Natural killer cell treated with Interleukin-12 subunit alpha and Interleukin-12 subunit beta and Interleukin-15 and Interleukin-18, amount 100 ng/mL, for 72 hours (primary cell): ENCODE results near the gene HCRTR1. TPM values are rescaled to one million over a fixed set of nuclear protein-coding genes. Genes with fewer than 3 reads are reported as not detected.

Experiments
- ATAC-seq, 2 donors: fragments of 150-1000 bp; cut with Tn5 transposase in 1 of 2; sonication (Bioruptor Pico), chemical (Tn5 transposase) in 1 of 2; 2 replicates each; pipeline ENCODE4 v1.10.0; 2021
- DNase-seq: peaks from one replicate; pipeline ENCODE4 v3.0.0; 2022; ENCODE audit warnings: low spot score
- H3K27ac Mint-ChIP-seq, 2 donors: 1 replicate in 1 of 2; 2 replicates in 1 of 2; pipeline ENCODE4 v1.8.0; 2022; ENCODE audit warnings: mixed read lengths in 2 of 2, mild to moderate bottlenecking in 1 of 2, moderate library complexity in 1 of 2
- H3K27me3 Mint-ChIP-seq, 2 donors: 1 replicate in 1 of 2; 2 replicates in 1 of 2; pipeline ENCODE4 v1.8.0; 2022; ENCODE audit warnings: mixed read lengths in 2 of 2
- H3K36me3 Mint-ChIP-seq: one replicate; pipeline ENCODE4 v1.8.0; 2022; ENCODE audit warnings: mixed read lengths
- H3K4me1 Mint-ChIP-seq, 2 donors: 1 replicate in 1 of 2; 2 replicates in 1 of 2; pipeline ENCODE4 v1.8.0; 2022; ENCODE audit warnings: low read depth in 2 of 2, mixed read lengths in 2 of 2, mild to moderate bottlenecking in 1 of 2
- H3K4me3 Mint-ChIP-seq: one replicate; pipeline ENCODE4 v1.8.0; 2022; ENCODE audit warnings: mixed read lengths
- H3K9me3 Mint-ChIP-seq: 2 replicates; pipeline ENCODE4 v1.8.0; 2022; ENCODE audit warnings: mixed read lengths
- total RNA-seq, 2 donors: library from RNA; stranded (reverse); gene quantifications; one replicate each; pipeline ENCODE4 v1.2.3, GENCODE V29; 2022

HCRTR1 gene
- total RNA-seq, 2 donors from 2014 or later, result not detected

DNA sequence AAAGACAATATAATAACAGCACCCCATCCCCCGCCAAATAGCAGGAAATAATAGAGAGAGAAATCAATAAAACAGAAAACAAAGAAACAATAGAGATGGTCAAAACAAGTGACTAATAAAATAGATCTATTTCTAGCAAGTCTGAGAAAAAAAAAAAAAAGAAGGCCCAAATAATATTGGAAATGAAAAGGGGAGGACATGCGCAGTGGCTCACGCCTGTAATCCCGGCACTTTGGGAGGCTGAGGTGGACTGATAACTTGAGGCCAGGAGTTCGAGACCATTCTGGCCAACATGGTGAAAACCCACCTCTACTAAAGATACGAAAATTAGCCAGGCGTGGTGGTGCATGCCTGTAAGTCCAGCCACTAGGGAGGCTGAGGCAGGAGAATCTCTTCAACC, 18.5 kb upstream of the HCRTR1 start:
- DNase-seq, result no peak
- H3K9me3 Mint-ChIP-seq, result no peaks in the 10 kb centered on the region
- no peaks in the 10 kb centered on the region for H3K4me1 Mint-ChIP-seq

DNA sequence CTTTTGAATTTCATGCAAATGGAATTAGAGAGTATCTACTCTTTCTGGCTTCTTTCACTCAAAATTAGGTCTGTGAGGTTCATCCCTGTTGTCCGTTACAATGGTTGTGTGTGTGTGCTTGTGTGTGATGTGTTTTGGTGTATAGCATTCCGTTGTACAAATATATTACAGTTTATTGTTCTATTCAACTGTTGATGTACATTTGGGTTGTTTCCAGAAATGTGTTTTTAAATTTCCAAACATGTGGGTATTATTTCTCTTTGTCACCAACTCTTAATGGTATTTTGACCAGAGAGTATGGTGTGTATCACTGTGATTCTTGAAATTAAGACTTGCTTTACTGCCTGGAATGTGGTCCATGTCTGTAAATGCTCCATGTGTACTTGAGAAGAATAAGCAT, 16.8 kb upstream of the HCRTR1 start:
- no peak for DNase-seq
- no peaks in the 10 kb centered on the region for H3K36me3 Mint-ChIP-seq
- ATAC-seq, result no peak
- H3K9me3 Mint-ChIP-seq, result no peaks in the 10 kb centered on the region
- H3K27me3 Mint-ChIP-seq, result peaks cover 5 to 18% of the 10 kb centered on the region in 2 donors
- no peak overlapping the region for H3K4me3 Mint-ChIP-seq
- no peaks in the 10 kb centered on the region for H3K4me1 Mint-ChIP-seq
- H3K27ac Mint-ChIP-seq, result no peak overlapping the region

More for the DNA sequence above, 18.5 kb upstream of the HCRTR1 start:
- Mint-ChIP-seq H3K36me3 (no peaks in the 10 kb centered on the region), H3K27ac (no peak overlapping the region), H3K4me3 (no peak overlapping the region), H3K27me3 (peaks cover 8 to 15% of the 10 kb centered on the region in 2 donors)
- no peak for ATAC-seq

DNA sequence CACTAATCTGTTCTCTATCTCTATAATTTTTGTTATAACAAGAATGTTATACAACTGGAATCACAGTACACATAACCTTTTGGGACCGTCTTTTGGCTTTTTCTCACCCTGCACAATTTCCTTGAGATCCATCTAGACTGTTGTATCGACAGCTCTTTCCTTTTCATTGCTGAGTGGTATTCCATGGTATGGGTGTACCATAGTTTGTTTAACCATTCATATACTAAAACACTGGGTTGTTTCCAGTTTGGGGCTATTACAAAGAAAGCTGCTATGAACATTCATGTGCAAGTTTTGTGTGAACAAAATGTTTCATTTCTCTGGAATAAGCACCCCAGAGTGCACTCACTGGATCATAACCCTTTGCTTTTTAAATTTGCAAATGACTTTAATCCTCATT, 15.4 kb upstream of the HCRTR1 start:
- Mint-ChIP-seq H3K27ac (no peak overlapping the region), H3K4me1 (peaks cover 5 to 9% of the 10 kb centered on the region in 2 donors), H3K9me3 (no peaks in the 10 kb centered on the region), H3K4me3 (no peak overlapping the region), H3K36me3 (no peaks in the 10 kb centered on the region), H3K27me3 (peaks cover 0 to 10% of the 10 kb centered on the region in 2 donors)
- no peak for DNase-seq
- no peak for ATAC-seq

DNA sequence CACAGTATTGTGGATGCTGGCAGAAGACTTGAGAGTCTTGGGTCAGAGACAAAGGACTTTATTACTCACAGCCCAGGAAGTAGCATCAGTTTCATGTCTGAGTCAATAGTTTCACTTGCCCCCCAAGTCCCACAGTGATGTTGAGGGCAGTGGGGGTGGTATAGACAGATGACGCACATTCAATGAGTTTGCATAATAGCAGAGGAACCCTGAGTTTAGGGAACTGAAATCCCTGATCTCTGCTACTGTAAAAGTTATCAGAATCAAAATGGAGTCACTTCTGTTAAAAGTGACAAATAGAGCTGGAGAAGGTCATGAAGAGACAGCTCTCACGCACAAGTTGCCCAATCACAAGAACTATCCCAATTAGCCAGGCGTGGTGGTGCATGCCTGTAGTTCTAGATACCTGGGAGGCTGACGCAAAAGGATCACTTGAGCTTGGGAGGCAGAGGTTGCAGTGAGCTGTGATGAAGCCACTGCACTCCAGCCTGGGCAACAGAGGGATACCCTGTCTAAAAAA, 11.5 kb upstream of the HCRTR1 start:
- Mint-ChIP-seq H3K4me3 (peak overlapping the region; percentile 62), H3K4me1 (peaks cover 5 to 9% of the 10 kb centered on the region in 2 donors), H3K9me3 (no peaks in the 10 kb centered on the region), H3K27me3 (peaks cover 7 to 8% of the 10 kb centered on the region in 2 donors), H3K27ac (peak overlapping the region in 1 of 2 donors; percentile 68), H3K36me3 (no peaks in the 10 kb centered on the region)
- DNase-seq, result no peak
- ATAC-seq, result peak; percentile 93 to 100

DNA sequence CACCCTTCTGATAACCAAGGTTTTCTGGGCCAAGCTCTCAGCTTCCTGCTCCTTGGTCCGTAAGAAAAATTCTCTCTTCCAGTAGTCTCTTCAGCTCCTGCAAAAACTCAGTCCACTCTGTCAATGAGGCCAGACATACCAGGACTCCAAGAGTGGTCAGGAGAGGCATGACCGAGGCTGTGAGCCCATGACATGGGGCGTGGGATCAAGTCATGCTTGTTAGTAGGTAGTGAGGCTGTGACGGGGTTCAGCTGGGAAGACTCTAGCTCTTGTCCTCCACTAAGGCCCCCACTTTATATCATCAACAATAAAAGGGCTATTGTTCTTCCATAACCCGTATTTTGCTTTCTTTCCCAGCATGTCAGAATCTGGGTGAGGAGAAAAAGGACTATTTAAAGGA, 10.1 kb upstream of the HCRTR1 start:
- no peak overlapping the region for H3K4me3 Mint-ChIP-seq
- DNase-seq (no peak), ATAC-seq (no peak)
- H3K9me3 Mint-ChIP-seq, result no peaks in the 10 kb centered on the region
- H3K4me1 Mint-ChIP-seq, result peaks cover 9 to 15% of the 10 kb centered on the region in 2 donors
- no peaks in the 10 kb centered on the region for H3K36me3 Mint-ChIP-seq
- peaks cover 8 to 14% of the 10 kb centered on the region in 2 donors for H3K27me3 Mint-ChIP-seq
- no peak overlapping the region for H3K27ac Mint-ChIP-seq

DNA sequence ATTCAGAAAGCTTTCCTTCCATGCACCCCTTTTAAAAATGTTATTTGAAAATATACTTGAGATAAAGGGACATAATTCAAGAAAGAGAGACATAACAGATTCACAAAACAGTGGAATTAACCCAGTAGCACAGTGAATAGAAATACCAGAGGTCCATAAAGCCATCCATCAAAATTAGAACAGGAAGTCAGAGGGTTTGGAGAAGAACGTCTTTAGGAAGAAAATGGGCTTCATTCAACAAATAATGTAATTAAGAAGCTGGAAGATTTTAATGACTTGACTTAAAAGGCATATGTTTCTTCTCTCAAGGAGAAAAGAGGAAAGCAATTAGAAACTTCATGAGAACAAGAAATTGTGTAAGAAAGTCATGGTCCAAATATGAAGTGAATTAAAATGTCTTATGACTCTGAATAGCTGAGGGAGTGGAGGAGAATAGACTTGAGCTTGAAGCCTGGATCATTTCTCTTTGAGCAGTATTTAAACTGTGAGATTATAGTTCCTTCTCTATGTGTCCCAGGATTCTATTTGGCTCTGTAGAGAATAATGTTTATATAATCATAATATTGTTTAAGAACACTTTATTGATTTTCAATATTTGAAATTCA, 7.9 kb upstream of the HCRTR1 start:
- H3K36me3 Mint-ChIP-seq, result no peaks in the 10 kb centered on the region
- H3K9me3 Mint-ChIP-seq, result no peaks in the 10 kb centered on the region
- H3K4me1 Mint-ChIP-seq, result peaks cover 9 to 15% of the 10 kb centered on the region in 2 donors
- no peak overlapping the region for H3K4me3 Mint-ChIP-seq
- no peak overlapping the region for H3K27ac Mint-ChIP-seq
- no peak for ATAC-seq
- no peak for DNase-seq
- H3K27me3 Mint-ChIP-seq, result peaks cover 5 to 14% of the 10 kb centered on the region in 2 donors

DNA sequence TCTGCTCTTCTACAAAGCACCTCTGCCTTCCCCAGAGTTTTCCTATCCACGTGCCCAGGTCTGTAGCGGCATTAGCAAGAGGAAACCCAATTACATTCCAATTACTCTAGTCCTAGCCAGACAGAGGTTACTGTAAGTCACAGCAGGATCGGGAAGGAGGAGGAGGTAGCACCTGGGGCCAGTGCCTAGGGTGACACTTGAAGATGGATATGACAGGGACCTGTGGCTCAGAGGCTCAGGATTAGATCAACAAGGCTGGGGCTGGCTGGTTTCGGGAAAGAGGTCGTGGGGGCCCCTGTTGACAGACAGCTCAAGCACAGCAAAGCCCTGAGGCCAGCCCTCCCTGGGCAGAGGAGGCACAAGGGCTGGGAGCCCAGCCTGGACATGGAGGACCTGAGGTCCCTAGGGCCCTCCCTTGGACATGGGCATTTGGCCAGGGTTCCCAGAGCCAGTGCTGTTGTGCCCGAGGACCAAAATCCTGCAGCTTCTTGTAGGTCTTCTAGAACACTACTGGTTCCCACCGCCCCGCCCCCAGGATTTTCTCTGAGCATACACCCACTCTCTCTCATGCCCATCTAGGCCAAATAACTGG, 3.0 kb upstream of the HCRTR1 start:
- H3K4me1 Mint-ChIP-seq, result peaks cover 9 to 12% of the 10 kb centered on the region in 2 donors
- ATAC-seq (no peak), DNase-seq (no peak)
- H3K27ac Mint-ChIP-seq, result no peak overlapping the region
- no peaks in the 10 kb centered on the region for H3K36me3 Mint-ChIP-seq
- H3K4me3 Mint-ChIP-seq, result no peak overlapping the region
- peaks cover 19 to 33% of the 10 kb centered on the region in 2 donors for H3K27me3 Mint-ChIP-seq
- H3K9me3 Mint-ChIP-seq, result no peaks in the 10 kb centered on the region

DNA sequence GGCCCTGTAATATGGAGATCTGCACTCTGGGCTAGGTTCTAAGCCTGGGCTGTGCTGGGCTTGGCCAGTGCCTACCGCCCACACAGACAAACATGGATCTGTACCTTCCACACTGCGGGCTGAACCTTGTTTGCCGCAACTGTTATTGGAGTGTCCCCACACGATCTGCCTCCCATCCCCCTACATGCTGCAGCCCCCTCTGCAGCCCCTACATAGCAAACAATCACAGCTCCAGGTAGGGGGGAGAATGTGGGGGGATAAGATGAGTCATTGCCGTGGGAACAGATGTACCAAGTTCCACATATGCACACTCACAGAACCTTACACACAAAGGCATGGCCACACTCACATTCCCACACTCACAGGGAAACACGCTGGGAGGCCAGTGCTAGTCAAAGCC, 2.1 kb upstream of the HCRTR1 start:
- DNase-seq, result no peak
- Mint-ChIP-seq H3K4me1 (peaks cover 9 to 12% of the 10 kb centered on the region in 2 donors), H3K27me3 (peaks cover 19 to 30% of the 10 kb centered on the region in 2 donors), H3K9me3 (no peaks in the 10 kb centered on the region), H3K36me3 (no peaks in the 10 kb centered on the region), H3K27ac (no peak overlapping the region), H3K4me3 (no peak overlapping the region)
- ATAC-seq, result no peak

DNA sequence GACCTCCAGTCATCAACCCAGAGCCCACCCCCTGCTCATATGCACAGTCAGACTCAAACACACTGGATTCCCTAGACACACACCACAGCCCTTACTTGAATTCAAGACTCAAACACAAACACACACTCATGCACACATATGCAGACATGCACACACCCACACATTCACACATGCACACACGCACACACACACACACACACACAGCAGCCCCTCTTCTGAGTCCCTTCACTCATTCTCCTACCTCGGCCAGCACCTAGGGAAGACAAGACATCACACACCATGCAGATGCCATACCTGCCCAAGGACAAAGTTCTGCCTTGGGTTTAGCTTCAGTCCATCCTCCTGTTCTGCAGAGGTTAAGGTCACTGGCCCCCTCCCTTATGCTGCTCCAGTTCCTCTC, 1.6 kb upstream of the HCRTR1 start:
- Mint-ChIP-seq H3K4me3 (no peak overlapping the region), H3K36me3 (no peaks in the 10 kb centered on the region), H3K27ac (no peak overlapping the region), H3K27me3 (peaks cover 19 to 30% of the 10 kb centered on the region in 2 donors), H3K4me1 (peaks cover 9 to 12% of the 10 kb centered on the region in 2 donors), H3K9me3 (no peaks in the 10 kb centered on the region)
- ATAC-seq (no peak), DNase-seq (no peak)

DNA sequence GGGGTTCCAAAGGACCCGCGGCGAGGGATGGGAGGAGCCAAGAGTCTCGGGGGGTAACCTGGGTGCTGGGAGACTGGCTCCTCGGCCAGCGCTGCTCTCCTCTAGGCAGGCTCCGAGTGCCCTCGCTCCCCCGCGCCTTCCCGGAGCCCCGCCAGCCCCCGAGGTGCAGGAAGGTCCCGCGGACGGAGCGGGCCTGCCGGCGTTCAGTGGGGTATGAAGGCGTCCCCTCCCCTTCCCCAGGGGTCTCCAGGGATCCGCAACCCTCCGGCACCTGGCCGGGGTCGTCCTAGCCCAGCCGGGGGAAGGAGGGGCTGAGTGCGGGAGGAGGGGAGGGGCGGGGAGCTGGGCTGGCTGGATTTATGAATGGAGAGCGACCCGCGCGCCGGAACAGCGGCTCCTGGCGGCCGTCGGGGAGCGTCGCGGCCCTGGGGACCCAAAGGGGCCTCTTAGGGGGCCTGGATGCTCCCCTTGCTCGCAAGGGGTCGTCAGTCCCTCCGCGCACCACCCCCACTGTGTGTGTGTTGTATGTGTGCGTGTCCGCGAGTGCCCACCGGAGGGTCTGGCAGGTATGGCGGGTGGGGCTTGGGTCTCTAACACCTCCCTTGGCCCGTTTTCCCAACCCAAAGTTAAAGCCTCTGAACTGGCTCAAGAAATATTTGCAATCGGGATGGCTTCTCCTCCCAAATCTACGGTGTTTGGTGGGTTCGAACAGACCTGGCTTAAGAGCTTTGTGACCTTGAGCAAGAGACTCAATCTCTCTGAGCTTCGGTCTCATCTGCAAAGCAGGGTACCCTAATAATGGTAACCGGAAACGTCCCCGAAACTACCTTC, 642 bp downstream of the HCRTR1 start:
- Mint-ChIP-seq H3K36me3 (no peaks in the 10 kb centered on the region), H3K27ac (no peak overlapping the region), H3K27me3 (peaks cover 19 to 23% of the 10 kb centered on the region in 2 donors), H3K9me3 (no peaks in the 10 kb centered on the region), H3K4me1 (peaks cover 12 to 13% of the 10 kb centered on the region in 2 donors), H3K4me3 (no peak overlapping the region)
- DNase-seq (no peak), ATAC-seq (peak; percentile 52 to 63)

DNA sequence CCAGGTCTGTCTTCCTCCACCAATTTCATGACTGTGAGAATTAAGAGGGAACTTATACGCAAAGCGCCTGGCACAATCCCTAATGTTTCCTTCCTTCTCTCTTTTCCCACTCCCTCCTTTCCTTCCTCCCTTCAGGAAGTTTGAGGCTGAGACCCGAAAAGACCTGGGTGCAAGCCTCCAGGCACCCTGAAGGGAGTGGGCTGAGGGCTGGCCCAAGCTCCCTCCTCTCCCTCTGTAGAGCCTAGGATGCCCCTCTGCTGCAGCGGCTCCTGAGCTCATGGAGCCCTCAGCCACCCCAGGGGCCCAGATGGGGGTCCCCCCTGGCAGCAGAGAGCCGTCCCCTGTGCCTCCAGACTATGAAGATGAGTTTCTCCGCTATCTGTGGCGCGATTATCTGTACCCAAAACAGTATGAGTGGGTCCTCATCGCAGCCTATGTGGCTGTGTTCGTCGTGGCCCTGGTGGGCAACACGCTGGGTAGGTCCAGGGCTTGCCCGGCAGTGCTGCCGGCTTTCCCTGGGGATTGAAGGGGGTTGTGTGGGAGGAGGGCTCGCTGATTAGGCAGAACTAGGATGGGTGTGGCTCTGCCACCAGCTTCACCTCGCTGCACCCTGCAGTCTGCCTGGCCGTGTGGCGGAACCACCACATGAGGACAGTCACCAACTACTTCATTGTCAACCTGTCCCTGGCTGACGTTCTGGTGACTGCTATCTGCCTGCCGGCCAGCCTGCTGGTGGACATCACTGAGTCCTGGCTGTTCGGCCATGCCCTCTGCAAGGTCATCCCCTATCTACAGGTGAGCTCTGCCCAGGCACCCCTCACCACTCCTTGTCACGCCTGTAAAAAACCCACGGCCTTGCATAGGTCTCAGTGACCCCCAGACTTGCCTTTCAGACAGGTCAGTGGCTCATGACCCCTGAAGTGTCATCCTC, 1.7 kb downstream of the HCRTR1 start:
- Mint-ChIP-seq H3K27ac (no peak overlapping the region), H3K9me3 (no peaks in the 10 kb centered on the region), H3K27me3 (peaks cover 19 to 23% of the 10 kb centered on the region in 2 donors), H3K4me1 (peaks cover 17 to 18% of the 10 kb centered on the region in 2 donors), H3K4me3 (no peak overlapping the region), H3K36me3 (no peaks in the 10 kb centered on the region)
- no peak for DNase-seq
- no peak for ATAC-seq

DNA sequence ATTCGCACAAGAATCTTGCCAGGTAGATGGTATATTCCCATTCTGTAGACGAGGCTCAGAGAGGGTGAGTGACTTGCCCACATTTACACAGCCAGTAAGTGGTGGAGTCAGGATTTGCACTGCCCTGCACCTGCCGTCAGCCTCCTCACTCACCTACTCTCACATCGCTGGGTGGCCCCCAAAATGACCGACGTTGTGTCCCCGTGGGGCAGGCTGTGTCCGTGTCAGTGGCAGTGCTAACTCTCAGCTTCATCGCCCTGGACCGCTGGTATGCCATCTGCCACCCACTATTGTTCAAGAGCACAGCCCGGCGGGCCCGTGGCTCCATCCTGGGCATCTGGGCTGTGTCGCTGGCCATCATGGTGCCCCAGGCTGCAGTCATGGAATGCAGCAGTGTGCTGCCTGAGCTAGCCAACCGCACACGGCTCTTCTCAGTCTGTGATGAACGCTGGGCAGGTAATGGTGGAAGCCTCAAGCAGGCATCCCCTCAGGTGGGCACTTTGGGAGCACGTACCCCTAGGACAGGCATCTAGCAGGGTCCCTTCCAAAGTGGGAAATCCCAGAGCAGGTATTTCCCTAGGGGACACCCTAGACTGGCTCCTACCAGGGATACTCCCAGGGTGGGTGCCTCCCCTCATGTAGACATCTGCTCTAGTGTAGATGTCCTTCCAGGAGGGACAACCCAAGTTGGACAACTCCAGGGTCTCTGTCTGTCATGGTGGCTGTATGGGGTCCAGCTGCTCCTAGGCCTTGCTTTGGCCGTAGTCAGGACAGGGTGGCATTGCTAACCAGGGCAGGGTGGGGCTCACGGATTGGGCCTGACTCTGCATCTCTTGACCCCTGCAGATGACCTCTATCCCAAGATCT, 3.4 kb downstream of the HCRTR1 start:
- Mint-ChIP-seq H3K27me3 (peaks cover 15 to 18% of the 10 kb centered on the region in 2 donors), H3K4me3 (no peak overlapping the region), H3K4me1 (peaks cover 18% of the 10 kb centered on the region in 2 donors), H3K9me3 (no peaks in the 10 kb centered on the region), H3K27ac (no peak overlapping the region), H3K36me3 (no peaks in the 10 kb centered on the region)
- ATAC-seq, result no peak
- DNase-seq, result no peak
